GM18867 (cell line): ENCODE data around the gene VBP1.
"Not testable (repeated sequence)": the region's sequence is repeated elsewhere in the genome, so short reads cannot be mapped to it uniquely, and the experiment has no call there.

Source experiments
- ATAC-seq: cut with Tn5 transposase; IDR thresholded peaks from one replicate; pipeline ENCODE4 v1.9.1; 2021; ENCODE audit warnings: mild to moderate bottlenecking, moderate library complexity; ENCODE audit not compliant: unreplicated experiment

Gene VBP1, protein sequence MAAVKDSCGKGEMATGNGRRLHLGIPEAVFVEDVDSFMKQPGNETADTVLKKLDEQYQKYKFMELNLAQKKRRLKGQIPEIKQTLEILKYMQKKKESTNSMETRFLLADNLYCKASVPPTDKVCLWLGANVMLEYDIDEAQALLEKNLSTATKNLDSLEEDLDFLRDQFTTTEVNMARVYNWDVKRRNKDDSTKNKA

DNA sequence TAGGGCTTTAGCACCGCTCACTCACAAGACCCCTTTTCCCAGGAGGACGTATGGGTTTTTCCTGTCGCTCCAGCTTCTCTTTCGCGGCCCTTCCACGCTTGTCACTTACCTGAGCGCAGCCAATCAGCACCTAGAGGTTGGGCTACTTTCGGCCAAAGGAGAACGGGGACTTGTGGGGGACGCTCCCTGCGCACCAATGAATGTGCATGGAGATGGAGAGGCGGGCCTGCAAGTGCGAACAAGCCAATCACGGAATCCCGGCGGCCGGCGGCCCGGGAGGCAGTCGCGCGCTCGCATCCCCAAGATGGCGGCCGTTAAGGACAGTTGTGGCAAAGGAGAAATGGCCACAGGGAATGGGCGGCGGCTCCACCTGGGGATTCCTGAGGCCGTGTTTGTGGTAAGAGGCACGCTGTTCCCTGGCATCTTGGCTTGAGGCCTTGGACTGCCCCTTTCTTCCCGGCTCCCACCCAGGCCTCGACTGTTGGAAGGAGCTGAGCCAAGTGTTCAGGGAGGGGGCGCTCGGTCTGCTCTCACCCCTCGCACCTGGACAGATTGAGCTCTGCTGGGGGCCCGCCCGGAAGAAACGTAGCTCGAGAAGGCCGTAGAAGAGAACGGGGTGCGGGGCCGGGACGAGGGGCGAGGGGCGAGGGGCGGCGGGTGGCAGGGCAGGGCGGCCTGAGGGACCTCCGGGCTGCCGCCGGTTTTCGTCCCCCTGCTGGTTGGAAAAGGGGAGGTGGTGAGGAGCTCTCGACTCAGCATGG lies at the start of gene VBP1:
VBP1 (plus strand) TSS at position 282 of the 761 bp plus-strand sequence; CDS start at position 305, 23 bp downstream.
- peak; percentile 97 for ATAC-seq

DNA sequence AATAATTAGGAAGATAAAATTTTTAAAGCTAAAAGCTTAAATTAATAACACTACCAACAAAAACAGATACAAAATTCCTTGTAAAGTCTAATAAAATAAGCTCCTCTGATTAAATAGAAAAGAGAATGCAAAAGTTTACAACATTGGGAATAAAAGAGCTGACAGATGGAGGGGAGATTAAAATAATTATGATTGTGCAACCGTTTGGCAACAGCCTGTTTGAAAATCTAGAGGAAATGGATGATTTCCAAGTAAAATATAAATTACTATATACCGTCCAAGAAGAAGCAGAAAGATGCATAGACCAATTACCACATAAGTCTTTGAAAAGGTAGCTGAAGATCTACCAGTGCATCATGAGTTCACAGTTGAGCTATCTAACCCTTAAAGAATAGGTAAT lies 46.4 kb upstream of the VBP1 start:
- no peak for ATAC-seq

DNA sequence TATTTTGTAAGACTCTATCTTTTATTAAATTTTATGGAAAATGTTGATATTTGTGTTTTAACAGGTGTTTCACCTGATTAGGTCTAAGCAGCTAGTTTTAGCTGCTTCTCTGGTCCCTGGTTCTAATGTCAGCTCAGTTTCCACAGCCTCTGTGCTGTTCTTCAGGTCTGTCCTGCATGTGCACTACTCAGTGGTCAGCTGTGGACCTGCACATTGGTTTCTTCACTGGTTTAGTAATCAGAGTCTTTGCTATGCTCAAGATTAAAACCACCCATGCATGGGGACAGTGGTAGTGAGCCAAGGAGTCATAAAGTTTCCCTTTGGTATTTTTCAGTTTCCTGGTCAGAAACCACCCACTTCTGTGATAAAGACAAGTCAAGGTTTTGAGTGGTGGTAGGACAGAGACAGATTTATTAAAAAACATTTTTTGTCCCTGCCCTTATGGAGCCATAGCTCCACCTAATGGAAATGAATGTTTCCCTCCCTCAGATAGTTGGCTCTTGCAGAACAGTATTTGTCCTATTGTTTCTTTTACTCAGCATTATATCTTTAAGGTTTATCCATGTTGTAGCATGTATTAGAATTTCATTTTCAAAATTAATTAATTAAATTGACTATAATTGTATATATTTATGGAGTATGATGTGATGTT lies 36.8 kb upstream of the VBP1 start:
- no peak for ATAC-seq

DNA sequence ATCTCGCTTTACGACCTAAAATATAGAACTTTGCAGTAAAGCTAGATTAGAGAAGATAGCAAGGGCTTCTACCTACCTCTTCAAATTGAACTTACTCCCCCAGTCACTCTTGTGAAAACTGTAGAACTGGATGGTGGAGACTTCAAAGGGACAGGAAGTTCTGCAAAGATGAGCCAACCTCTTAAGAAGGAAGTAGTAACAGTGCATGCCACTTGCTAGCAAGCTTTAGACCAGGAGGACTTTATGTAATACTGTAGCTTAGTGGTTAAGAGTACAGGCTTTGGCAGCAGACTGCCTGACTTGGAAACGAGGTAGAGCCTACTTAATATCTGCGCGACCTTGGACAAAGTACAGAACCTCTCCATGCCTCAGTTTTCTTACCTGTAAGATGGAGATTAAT lies 27.5 kb upstream of the VBP1 start:
- ATAC-seq, result no peak

DNA sequence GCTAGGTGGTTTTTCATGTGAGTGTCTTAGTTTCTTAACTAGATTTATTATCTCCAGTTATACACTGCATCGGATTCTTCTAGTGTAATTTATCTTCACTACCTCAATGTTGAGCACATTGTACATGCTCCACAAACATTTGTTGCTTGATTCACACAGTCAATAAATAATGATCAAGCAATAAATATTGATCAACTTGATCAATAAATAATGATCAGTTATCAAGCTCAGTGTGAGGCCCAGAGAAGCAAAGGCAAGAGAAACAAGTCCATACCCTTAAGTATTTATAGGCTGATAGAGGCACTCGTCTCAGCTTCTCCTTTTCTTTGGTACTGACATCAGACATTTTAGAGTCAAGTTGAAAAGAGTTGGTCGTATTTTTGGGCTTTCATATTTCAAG lies 5.1 kb upstream of the VBP1 start:
- no peak for ATAC-seq

DNA sequence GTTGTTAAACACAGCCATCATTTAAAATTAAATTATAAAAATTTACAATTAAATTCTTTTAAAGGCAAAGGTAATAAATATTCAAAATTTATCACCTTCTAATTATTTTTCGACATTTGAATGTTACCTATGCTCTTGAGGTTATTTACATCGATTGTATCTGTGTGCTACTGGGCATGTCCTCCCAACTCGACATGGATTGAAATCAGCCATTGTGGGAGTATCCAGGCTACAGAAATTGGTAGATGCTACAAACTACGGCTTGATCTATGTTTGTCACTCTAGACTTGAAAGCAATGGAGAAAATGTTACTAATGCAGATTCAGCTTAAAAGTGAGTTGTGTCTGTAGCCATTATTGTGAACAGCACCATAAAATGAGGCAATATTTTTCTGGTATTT lies 2.5 kb upstream of the VBP1 start:
- ATAC-seq, result no peak

DNA sequence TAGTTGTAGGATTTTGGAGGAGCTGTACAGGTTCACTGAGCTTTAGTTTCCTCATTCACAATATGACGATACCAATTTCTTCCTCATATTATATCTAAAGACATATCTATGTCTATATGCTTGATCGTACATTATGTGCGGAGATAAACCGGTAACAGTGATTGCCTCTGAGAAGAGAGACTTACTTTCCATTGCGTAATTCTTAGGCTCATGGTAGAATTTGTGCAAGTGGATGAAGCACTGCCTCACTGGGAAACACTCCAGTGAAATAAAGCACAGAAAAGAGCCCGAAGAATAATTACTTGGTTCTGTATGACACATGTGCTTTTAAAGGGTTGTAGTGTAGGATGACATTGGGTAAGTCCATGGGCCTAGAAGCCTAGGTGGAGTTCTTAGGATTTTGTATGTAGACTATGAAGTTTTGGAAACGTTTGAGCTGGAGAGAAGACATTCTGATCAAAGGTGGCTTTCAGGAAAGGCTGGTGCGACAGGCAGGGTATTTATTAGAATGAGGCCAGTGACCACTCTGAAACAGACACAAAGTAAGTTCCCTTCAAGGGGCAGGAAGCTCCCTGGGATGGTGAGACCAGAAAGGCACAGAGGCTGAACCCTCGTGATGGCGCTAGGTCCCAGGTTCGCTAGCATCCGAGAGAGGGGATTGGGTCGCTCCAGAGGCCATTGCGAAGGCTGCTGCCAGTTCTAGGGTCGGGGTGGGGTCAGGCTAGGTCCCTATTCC lies 649 bp upstream of the VBP1 start:
- peak; percentile 38 for ATAC-seq

DNA sequence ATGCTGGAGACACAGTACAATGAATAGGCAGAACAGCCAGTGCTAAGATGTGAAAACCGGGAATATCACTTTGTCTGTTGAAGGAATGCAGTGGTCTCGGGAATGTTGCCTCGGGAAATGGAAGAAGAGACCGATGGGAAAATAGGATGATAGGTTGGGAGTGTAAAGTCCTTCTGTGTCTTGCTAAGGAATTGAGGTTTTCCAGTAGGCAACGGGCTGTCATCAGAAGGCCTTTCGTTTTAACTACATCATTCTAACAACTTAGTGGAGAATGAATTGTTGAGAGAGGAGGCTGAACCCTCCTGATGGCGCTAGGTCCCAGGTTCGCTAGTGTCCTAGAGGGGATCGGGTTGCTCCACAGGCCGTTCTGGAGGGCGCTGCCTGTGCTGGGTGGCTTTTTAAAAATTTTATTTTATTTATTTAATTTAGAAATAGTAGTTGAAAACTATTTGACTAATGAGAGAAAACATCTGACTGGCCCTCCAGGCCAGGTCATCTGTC lies 730 bp downstream of the VBP1 start:
- no peak for ATAC-seq

DNA sequence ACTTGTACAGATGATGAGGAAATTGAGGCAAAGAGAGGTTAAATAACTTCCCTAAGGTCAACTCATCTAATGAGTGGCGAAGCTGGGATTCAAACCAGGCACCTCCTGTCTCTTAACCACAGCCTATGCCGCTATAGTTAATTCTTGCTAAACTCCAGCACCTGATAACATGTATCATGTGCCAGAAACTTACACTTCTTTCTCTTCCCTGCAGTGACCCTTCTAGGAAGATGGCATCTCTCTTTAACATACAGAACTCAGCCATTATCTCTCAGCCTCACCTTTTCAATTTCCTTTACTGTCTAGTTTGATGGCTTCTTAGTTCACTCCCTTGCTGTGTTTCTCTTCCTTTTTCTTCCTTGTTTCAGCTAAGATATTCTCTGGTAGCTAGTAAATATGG lies 2.5 kb downstream of the VBP1 start:
- no peak for ATAC-seq

DNA sequence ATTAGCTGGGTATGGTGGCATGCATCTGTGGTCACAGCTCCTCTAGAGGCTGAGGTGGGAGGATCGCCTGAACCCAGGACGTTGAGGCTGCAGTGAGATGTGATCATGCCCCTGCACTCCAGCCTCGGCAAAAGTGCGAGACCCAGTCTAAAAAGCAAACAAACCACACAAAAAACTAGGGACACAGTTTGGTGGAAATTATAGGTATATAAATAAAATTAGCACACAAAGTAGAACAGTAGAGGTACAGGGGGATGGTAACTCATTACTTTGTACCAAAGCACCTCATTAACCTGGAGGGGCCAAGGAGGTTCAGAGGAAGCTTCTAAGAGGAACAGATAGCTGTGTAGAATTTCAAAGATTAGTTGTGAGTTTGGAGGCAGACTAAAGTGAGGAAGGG lies 5.1 kb downstream of the VBP1 start:
- ATAC-seq, result no peak

DNA sequence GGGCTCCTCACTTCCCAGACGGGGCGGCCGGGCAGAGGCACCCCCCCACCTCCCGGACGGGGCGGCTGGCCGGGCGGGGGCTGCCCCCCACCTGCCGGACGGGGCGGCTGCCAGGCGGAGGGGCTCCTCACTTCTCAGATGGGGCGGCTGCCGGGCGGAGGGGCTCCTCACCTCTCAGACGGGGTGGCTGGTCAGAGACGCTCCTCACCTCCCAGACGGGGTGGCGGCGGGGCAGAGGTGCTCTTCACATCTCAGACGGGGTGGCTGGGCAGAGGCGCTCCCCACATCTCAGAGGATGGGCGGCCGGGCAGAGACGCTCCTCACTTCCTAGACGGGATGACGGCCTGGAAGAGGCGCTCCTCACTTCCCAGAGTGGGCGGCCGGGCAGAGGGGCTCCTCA lies 7.5 kb downstream of the VBP1 start:
- not testable (repeated sequence) for ATAC-seq

DNA sequence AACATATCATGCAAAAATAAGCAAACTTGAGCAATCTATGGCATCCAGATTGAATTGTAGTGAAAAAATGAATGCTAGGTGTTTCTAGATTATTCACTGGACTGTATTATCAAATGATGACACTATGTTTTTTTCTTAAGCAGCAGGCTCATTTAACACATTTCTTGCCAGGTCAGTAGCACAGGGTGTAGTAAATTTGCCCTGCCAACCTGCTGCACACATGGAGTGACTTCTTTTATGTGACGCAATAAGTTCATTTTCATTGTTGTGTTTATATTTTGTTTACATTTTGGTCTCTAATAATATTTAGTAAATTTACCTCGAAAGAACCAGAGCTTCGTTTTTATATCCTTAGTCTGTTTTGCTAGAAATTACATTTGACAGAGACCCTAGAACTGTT lies 9.5 kb downstream of the VBP1 start:
- ATAC-seq, result no peak

DNA sequence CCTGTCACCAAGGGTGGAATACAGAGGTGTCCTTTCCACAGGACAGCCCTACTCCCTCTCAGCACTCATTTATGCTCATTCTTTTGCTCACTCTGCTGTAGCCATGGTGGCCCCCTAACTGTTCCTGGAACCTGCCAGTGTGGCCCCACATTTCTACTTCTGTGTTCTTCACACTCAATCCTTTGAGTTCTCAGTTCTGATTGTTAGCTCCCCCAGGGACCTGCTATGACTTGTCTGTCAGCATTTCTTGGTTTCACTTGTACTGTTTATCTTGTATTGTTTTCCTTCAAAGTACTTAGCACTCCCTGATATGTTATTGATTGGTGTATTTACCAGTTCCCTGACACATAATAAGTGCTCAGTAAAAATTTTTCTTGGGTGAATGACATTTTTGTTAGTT lies 14.9 kb downstream of the VBP1 start:
- ATAC-seq, result peak; percentile 92

DNA sequence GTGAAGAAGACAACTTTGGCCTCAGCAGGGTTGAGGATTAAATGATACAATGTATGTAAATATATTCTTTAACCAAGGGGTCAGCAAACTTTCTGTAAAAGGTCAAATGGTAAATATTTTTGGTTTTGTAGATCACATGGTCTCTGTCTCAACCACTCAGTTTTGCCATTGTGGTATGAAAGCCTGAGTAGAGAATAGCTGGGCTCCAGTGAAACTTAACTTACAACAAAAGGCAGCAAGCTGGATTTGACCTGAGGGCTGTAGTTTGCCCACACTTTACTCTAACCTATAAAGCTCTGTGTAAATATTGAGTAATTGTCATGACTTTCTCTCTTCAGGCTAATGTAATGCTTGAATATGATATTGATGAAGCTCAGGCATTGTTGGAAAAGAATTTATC lies 19.6 kb downstream of the VBP1 start:
- ATAC-seq, result no peak

DNA sequence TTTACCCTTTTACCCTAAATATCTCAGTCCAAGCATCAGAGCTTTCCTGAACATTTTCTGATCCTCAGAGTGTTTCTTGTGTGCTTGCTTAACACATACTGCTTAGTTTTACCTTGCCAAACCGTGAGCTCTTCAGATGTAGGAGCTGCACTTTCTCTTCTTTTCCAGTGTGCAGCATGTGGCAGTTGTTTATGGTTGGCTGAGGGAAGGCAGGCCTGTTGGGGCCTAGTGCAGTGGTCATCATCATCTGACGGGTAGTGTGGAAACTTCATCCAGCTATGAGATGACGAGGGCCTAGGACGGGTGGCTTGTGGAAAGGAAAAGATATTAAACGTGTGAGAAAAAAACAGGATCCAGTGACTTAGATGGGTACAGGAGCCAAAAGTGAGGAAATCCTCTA lies 21.5 kb downstream of the VBP1 start:
- no peak for ATAC-seq

DNA sequence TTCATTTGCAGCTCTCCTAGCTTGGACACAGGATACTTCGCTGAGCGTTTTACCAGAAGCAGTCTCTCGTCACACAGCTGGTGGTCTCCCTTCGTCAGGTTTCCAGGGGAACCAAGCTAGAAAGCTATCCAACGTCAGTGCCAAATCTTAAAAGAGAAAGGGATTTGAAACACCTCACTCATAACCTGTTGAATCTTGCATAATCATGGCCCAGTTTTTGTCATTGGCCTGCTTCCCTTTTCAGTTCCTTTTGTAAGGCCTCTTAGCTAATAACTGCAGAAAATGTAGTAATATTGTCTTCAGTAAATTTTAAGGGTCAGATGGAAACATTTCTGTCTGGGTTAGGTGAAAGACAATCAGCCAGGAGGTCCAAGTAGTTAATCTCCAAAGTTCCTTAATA lies 26.0 kb downstream of the VBP1 start:
- ATAC-seq, result peak; percentile 55

DNA sequence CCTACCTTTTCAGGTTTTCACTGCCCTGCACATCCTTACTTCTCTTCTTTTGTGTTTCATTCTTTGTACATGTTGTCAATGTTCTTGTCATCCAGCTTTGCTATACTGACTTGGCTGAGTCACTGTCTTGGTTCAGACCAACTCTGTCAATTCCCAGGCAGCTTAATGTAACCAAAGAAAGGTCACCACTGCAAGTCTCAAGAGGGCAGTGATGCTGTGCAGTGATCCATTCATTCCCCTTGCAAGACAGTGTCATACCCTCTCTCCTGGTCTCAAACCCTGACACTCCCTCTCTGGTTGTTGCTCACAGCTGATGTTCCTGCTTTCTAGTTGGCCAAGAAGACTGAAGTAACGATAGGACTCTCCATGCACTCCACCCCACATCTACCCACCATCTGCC lies 30.5 kb downstream of the VBP1 start:
- ATAC-seq, result no peak

DNA sequence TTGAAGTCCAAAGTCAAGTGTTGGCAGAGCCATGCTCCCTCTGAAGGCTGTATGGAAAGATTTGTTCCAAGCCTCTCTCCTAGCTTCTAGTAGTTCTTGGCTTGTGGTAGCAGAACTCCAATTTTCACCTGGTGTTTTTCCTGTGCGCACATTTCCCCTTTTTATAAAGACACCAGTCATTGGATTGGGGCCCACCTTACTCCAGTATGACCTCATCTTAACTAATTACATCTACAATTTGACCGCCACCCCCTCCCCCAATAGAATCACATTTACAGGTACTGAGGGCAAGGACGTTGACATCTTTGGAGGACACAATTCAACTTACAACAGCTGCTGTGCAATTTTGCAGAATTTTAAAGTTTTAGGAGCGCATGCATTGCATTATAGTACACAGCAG lies 31.2 kb downstream of the VBP1 start:
- ATAC-seq, result no peak

DNA sequence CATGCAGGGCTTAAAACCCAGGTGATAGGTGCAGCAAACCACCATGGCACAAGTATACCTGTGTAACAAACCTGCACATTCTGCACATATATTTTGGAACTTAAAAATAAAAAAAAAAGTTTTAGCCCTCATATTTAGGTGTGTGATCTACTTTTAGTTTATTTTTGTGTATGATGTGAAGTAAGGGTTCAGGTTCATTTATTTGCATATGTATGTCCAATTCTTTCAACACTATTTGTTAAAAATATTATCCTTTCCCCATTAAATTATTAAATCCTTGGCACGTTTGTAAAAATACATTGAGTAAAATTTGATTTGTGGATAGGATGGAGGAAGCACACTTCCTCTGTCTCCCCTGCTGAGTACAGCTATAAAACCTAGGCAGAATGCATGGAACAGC lies 35.1 kb downstream of the VBP1 start:
- no peak for ATAC-seq

DNA sequence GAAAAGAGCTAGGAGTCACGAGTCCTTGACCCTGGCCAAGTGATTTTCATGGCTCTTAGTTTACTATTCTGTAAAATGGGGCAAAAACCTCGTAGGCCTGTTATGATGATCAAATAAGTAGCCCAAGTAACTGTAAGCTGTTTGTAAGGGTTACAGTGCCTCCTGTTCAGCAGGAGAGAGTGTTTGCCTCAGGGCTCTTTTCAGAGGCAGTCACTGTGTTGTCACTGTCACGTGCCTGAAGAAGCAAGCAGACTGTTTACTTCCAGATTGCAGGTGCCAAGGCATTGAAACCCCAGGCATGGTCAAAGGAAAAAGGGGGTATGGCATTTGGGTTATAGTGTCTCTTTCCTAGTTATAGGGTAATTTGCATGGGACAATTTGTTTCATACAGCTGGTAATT lies 43.5 kb downstream of the VBP1 start:
- ATAC-seq, result no peak

DNA sequence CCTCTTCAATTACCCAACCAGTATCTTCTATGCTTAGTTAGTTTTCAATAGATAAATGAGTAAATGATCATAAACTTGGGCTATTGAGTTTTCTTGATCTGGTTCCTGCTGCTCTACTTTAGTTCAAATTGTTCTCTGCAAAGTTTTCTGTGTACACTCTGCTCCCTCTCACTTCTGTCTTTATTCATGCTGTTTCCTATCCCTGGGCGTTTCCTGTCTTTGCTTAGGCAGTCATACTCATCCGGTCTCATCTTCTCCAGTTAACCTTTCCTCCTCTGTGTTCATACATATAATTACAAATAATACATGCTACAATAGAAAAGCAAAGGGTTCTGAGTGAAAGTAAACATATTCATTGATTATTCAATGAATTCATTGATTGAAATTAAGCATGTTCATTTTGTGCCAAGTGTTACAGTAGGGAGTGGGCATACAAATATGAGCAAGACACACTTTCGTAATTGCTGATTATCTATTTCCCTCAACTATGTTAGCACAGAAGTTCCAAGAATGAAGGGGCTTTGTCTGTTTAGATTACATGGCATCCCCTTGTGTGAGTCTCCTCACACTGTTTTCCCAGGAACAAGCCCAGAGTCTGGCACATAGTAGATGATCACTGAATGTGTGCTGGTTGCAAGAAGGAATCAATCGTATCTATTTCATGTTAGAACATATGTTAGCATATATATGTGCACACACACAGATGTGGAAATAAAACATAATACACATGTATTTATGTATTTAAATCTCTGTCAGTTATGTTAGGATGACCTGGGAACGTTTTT lies 46.9 kb downstream of the VBP1 start:
- ATAC-seq, result no peak
